Inferior parietal cortex (tissue), 1 donor: Measurements from ENCODE around the gene NRXN3.

Experiments used
- DNase-seq: peaks from one replicate; pipeline ENCODE4 v3.0.0-alpha.2; 2016; ENCODE audit errors: extremely low spot score

NRXN3 gene

DNA sequence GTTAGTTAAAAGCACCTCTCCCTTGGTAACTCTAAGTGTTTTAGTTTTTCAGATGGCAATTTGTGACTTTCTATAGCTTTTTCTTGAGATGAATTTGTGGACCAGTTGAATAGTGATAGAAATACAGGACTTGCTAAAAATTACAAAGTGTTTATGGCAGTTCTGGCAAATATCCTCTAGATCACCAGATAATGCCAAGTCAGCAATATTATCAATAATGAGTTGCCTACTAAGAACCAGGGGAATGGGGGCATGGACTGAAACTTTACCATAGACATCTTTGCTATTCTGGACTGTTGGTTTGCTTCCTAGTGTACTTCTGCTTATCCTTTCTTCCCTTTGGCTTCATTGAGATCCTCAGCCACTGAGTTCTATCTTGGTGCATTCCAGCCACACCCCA lies 1456.9 kb downstream of the NRXN3 start:
- DNase-seq = peak; percentile 0

DNA sequence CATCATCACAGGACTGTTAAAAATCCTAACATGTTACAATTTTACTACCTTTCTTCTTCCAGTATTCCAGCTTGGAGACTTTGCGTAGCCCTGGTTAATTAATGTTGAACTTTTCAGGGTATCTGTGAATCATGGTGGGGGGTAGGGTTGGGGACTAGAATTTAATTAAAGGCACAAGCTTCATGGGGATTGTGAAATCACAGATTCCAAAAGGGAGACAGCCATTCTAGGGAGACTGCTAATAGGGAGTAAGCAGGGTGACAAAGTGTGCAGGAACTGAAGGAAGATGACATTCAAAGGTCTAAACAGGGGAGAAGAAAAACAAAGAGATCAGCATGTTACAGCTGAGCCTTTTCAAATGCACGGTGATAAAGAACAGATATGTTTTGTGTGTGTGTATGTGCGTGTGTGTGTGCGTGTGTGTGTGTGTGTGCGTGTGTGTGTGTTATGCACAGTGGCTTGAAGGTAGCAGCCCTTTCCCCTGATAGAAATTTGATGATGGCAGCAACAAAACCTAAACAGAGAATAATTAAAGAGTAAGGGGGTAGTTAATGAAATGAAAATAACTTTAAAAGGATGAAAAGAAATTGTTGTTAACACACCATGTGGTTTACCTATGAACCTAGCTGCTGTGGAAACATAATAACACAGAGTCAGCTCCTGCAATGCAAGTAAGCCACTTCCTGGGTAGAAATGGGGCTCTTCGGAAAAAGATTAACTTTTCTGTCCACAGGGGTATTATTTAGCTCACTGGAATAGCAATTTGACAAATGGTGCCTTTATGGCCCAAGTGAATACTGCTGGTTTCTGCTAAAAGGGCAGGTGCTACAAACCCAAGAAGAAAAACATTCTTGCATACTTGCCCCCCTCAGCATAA lies 1459.5 kb downstream of the NRXN3 start:
- no peak for DNase-seq

GRCh38 chr14:79630288-79630960 lies 1460.3 kb downstream of the NRXN3 start:
- DNase-seq = no peak

DNA sequence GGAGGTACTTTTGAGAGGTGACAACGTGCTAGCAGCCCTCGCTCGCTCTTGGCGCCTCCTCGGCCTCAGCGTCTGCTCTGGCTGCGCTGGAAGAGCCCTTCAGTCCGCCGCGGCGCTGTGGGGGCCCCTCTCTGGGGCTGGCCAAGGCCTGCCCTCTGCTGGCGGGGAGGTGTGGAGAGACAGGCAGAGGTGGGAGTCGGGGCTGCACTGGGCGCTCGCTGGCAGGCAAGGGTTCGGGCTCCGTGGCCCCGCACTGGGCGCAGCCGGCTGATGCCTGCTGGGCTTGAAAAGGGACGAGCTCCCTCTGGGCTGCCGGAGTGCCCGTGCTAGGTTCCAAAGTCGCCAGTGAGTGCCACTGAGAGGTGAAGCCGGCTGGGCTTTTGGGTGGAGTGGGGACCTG lies 1461.1 kb downstream of the NRXN3 start:
- no peak for DNase-seq

- peak; percentile 63 for DNase-seq
Measured at GRCh38 chr14:79638672-79639266, 1468.6 kb downstream of the NRXN3 start.

DNA sequence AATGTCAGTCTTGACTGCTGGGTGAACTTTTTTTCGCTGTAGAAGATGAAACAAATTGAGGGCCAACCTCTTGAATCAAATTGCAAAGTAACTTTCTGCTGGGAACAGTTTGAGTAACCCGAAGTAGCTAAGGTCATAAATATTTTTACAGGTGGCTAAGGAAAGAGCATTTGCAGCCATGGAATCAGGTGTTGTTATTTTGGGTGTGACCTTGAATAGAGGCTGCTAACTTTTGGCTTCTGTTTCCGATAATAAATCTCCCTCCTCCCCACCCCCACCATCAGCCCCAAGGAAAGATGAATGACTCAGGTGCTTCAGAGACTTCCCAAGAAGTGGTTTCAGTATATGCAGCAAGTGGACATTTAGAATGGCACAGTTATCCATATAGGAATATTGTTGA lies 1469.4 kb downstream of the NRXN3 start:
- DNase-seq = peak; percentile 1

DNA sequence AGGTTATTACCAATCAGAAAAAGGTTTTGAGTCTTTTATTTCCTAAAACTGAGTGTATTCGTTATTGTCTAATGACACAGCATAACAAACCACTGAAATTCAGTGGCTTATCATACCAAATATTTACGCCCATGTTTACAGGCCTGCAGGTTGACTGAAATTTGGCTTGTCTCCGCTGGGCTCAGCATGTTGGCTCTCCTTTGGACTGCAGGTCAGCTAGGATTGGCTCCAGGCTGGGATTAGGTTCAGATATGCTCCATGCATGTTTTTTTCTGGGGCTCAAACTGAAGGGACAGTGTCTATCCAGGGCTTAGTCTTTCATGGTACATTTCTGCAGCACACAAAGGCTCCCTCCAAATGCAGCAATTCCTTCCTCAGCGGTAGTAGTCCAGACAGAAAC lies 1471.2 kb downstream of the NRXN3 start:
- no peak for DNase-seq

DNA sequence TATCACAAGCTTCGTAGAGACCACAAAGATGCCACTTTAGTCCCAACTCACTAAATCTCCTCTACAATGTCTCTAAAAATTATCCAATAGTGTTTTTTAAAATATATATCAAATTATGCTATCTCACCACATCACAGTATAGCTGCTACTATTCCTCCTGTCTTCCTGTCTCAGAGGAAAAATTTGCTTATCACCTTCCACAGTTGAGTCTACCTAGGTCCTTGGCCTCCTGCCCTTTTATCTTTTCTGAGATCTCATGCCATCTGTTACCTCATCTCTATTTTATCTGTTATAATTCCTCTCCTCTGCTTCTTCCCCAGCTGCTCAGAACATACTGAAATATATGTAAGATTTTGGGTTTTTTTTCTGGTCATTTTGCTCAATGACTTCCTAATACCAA lies 1473.0 kb downstream of the NRXN3 start:
- DNase-seq = no peak

GRCh38 chr14:79645753-79646362 lies 1475.7 kb downstream of the NRXN3 start:
- DNase-seq = no peak

DNA sequence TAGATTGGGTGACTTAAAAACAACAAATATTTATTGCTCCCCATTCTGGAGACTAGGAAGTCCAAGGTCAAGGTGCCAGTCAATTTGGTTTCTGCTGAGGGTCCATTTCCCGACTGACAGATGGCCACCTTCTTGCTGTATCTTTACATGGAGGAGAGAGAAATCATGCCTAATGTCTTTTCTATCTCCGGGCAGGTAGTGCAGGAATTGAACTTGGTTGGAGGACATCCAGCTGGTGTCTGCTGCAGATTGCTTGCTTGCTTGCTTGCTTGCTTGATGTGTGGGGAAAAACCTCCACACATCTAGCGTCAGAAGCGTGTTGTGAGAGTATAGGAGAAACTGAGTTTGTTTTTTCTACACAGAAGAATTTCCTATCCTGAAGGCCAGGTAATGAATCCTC lies 1479.7 kb downstream of the NRXN3 start:
- DNase-seq = no peak

GRCh38 chr14:79652513-79653307 lies 1482.5 kb downstream of the NRXN3 start:
- DNase-seq = peak; percentile 0

- no peak for DNase-seq
Measured at GRCh38 chr14:79656056-79656455, 1485.9 kb downstream of the NRXN3 start.

- no peak for DNase-seq
Measured at GRCh38 chr14:79656496-79656895, 1486.3 kb downstream of the NRXN3 start.

DNA sequence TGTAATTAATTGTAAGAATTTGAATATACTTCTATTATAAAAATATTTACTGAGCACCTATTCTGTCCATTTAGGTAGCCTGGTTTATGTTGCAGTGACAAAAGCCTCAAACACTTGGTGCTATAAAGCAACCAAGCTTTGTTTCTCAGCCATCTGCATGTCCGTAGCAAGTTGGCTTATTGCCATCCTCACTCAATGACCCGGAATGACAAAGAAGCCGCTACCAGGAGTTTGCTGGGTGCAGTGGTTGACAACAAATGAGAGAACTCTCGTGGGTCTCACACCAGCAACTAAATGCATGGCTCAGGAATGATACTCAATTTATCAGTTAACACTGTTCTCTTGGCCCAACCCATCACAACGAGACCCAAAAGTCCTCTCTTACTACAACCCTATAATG lies 1488.0 kb downstream of the NRXN3 start:
- no peak for DNase-seq

DNA sequence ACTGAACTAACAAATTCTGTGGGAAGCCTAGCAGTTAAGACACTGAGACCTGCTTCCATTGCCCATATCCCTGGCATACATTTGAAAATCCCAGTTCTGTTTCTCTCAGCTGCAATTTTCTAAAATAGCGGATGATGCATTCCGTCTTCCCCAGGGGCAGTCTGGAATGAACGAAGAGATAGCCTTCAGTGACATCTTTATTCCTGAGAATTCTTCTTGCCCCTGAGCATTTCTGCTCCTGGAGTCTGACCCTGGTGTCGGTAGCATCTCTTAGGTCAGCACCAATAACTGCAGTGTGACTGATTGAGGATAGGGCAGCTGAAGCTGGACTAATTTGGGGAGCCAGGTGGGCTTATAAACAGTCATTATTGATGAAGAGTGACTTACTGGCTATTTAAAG lies 1488.6 kb downstream of the NRXN3 start:
- no peak for DNase-seq

DNA sequence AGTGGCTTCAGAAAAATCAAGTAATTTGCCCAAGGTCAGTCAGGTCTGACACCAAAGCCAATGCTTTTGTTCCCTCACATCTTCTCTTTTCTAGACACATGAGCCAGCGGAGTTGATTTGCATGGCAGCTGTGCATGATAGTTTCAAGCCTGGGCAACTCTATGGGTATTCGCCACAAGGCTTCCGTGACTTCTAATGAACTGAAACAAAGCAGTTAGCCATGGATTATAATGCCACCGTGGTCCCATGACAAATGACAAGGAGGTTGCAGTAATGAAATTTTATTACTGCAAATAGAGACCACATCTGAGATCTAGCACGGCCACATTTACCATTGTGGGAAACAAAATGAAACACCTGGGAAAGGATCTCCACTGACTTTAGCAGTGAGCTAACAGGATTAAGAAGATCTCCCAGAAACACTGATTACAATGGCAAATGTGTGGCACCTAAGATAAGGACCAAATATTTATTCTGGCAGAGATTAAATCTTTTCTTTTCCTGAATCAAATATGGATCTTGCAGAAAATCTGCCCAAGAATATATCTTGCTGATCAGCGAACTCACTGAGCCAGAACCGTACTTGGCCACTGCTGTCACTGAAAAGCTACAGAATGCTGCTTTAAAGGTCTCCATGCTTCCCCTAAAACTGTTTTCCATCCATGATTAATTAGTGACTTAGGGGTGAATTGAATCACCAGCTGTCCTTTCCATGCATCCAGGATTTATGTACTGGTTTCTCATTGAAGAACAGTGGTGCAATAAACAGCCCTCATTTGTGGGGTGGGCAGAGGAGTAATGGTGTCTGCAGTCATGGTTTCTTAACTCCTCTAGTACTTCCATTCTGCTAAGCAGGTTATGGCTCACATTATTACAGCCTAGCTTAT lies 1490.1 kb downstream of the NRXN3 start:
- DNase-seq = no peak

DNA sequence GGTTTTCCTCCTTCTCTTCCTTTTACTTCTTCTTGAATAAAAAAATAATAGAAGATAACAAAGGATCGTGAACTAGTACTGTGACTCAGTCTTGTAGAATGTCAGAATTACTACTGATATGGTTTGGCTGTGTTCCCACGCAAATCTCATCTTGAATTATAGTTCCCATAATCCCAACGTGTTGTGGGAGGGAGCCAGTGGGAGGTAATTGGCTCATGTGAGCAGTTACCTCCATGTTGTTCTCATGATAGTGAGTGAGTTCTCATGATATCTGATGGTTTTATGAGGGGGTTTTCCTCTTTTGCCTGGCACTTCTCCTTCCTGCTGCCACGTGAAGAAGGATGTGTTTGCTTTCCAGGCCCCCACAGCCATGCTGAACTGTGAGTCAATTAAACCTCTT lies 1491.6 kb downstream of the NRXN3 start:
- DNase-seq = no peak

DNA sequence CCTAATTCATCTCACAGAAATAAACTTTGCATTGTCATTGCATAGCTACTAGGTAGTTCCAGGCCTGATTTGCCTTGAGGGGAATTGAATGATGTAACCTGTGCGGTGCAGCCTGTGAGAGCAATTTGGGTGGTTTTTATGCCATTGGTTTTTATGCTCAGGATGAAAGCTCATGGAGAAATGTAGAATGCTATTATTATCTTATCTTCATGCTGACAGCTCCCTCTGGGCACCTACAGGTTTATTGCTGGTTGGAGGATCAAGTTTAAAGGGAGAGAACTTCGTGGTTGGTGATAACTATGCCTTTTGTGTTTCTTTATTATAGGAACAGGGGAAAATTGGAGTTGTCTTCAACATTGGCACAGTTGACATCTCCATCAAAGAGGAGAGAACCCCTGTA lies 1493.3 kb downstream of the NRXN3 start:
- no peak for DNase-seq

- no peak for DNase-seq
Measured at GRCh38 chr14:79665556-79665955, 1495.4 kb downstream of the NRXN3 start.

DNA sequence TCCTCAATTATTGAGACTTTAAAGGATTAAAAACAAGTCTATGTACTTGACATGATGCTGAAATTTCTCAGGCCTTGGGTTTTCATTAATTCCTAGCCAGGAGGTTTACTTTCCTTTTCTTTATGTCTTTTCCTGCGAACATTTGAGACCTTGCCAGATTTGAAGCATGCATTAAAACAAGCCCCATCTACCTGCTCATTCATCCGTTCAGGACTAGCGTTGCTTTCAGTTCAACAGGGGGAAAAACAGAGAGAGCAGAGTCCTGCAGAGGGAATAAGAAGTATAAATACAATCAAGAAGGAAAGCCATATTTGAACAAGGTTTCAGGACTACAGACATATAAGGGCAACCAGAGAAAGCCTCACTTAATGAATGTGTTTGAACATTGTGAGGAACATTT lies 1498.8 kb downstream of the NRXN3 start:
- no peak for DNase-seq

- no peak for DNase-seq
Measured at GRCh38 chr14:79670811-79671210, 1500.6 kb downstream of the NRXN3 start.
